Measurements from ENCODE around the gene TP53I13. TPM values are rescaled to one million over a fixed set of nuclear protein-coding genes. Genes with fewer than 3 reads are reported as not detected.
A peak's percentile ranks its signal among the peaks of the same experiment; 100 is the strongest.

The TP53I13 gene
- total and polyA plus RNA-seq, 12 donors: 24.0 to 106 (median 34.4) TPM

DNA sequence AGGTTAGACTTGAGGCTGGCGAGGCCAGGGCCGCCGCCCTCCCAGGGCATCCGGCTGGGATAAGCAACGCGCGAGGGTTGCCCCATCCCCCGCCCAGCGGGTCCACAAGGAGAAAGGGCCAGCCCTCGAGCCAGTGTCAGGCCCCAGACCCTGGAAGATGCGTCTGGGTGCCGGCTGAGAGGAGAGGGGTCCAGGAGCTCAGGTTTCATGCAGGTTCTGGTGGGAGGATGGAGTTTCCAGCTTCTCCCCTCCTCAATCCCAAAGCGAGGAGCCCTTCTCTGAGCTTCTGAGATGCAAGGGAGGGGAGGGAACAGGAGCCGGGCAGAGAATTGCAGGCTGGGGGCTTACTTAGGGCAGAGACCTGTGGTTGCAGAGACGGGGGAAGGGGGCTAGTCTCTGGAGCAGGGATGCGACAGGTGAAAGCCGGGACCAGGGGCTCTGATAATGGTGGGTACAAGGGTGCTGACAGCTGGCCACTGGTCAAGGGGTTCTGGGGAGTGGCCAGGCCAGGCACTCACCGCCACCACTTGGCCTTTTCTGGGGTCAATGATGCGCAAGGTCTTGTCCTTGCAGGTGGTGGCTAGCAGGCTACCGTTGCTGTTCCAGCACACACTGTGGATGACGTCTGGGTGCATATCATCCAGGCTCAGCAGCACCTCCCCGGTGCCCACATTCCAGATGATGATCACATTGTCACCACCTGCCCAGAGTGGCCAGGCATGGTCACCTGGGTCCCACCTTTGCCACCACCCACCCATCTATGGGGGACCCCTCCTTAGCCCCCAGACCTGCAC is 50.0 kb downstream of the TP53I13 start:
- no peak for TF ChIP-seq CTCF (IDR thresholded peaks at IDR 0.05)
- H3K9me3 ChIP-seq: no peaks in the 10 kb centered on the region
- ATAC-seq (peak in 1 of 8 donors; percentile 0), DNase-seq (no peak)
- WGBS, 2 donors: 46 to 47% methylated on average over 22 of the region's 22 CpGs
- peaks cover 0 to 5% (median 0%) of the 10 kb centered on the region in 9 donors for H3K36me3 ChIP-seq
- peaks cover 16 to 97% (median 78%) of the 10 kb centered on the region in 9 donors for H3K4me1 ChIP-seq
- intact Hi-C loops (cut with DNase I): loop anchor here in 4 of 10 donors (5.0 to 10.0 kb wide), 4 partner anchors 156 to 316 kb away; partner anchors contain the start of gene SSH2 (in 2 of the 4)
- H3K27me3 ChIP-seq: peaks cover 0 to 39% (median 0%) of the 10 kb centered on the region in 7 donors
- peak overlapping the region in 7 of 10 donors; percentile 42 to 95 (median 83) for H3K27ac ChIP-seq
- peak overlapping the region in 8 of 10 donors; percentile 11 to 59 (median 39) for H3K4me3 ChIP-seq

- peaks cover 0 to 5% (median 0%) of the 10 kb centered on the region in 9 donors for H3K36me3 ChIP-seq
- TF ChIP-seq CTCF (IDR thresholded peaks at IDR 0.05): peak; percentile 13 to 63 (median 45)
- H3K4me1 ChIP-seq: peaks cover 11 to 97% (median 70%) of the 10 kb centered on the region in 9 donors
- H3K4me3 ChIP-seq: no peak overlapping the region
- H3K27me3 ChIP-seq: peaks cover 0 to 36% (median 0%) of the 10 kb centered on the region in 7 donors
- intact Hi-C loops (cut with DNase I): loop anchor here in 4 of 10 donors (5.0 to 10.0 kb wide), 4 partner anchors 156 to 316 kb away; partner anchors contain the start of gene SSH2 (in 2 of the 4)
- ATAC-seq (peak; percentile 16 to 68 (median 51)), DNase-seq (peak in 1 of 2 donors; percentile 74)
- peak overlapping the region in 9 of 10 donors; percentile 10 to 95 (median 89) for H3K27ac ChIP-seq
- H3K9me3 ChIP-seq: no peaks in the 10 kb centered on the region
Measured at GRCh38 chr17:29619251-29619650, 50.8 kb downstream of the TP53I13 start.

GRCh38 chr17:29620271-29620670 is 51.8 kb downstream of the TP53I13 start:
- WGBS, 2 donors: 86 to 91% methylated on average over 4 of the region's 4 CpGs
- Histone ChIP-seq H3K4me1 (peaks cover 11 to 97% (median 67%) of the 10 kb centered on the region in 9 donors), H3K9me3 (no peaks in the 10 kb centered on the region), H3K4me3 (no peak overlapping the region), H3K36me3 (peaks cover 0 to under 1% (median 0%) of the 10 kb centered on the region in 9 donors), H3K27me3 (peaks cover 0 to 30% (median 0%) of the 10 kb centered on the region in 7 donors), H3K27ac (peak overlapping the region in 8 of 10 donors; percentile 10 to 95 (median 90))
- no peak for DNase-seq
- TF ChIP-seq CTCF (IDR thresholded peaks at IDR 0.05): no peak
- no peak for ATAC-seq
- intact Hi-C loops (cut with DNase I): loop anchor here in 2 of 10 donors (10.0 kb wide), 2 partner anchors 45 to 315 kb away; partner anchors contain the start of gene SSH2 (in 1 of the 2)

GRCh38 chr17:29620779-29621500 is 52.4 kb downstream of the TP53I13 start:
- H3K4me1 ChIP-seq: peaks cover 11 to 97% (median 64%) of the 10 kb centered on the region in 9 donors
- 61 to 86% methylated on average over 12 of the region's 12 CpGs for WGBS, 2 donors
- H3K9me3 ChIP-seq: no peaks in the 10 kb centered on the region
- TF ChIP-seq CTCF (IDR thresholded peaks at IDR 0.05): no peak
- DNase-seq (no peak), ATAC-seq (no peak)
- no peaks in the 10 kb centered on the region for H3K36me3 ChIP-seq
- intact Hi-C loops (cut with DNase I): loop anchor here in 2 of 10 donors (10.0 kb wide), 2 partner anchors 46 to 314 kb away; partner anchors contain the start of gene SSH2 (in 1 of the 2)
- H3K4me3 ChIP-seq: peak overlapping the region in 5 of 10 donors; percentile 74 to 92 (median 79)
- peak overlapping the region; percentile 29 to 95 (median 88) for H3K27ac ChIP-seq
- peaks cover 0 to 28% (median 0%) of the 10 kb centered on the region in 7 donors for H3K27me3 ChIP-seq

Data from heart right ventricle (tissue), 16 donors.